Activated naive CD4-positive, alpha-beta T cell treated with anti-CD3 and anti-CD28 coated beads, Interleukin-2, amount 50 U/mL, for 72 hours (primary cell): Measurements from ENCODE around the gene ERP29. TPM values are rescaled to one million over a fixed set of nuclear protein-coding genes. Genes with fewer than 3 reads are reported as not detected.
A peak's percentile ranks its signal among the peaks of the same experiment; 100 is the strongest.
"Not testable (repeated sequence)": the region's sequence is repeated elsewhere in the genome, so short reads cannot be mapped to it uniquely, and the experiment has no call there.

Experiments used
- ATAC-seq, 2 donors: fragments of 150-1000 bp; cut with Tn5 transposase; 2 replicates each; pipeline ENCODE4 v1.10.0; 2021; ENCODE audit warnings: mild to moderate bottlenecking in 2 of 2, moderate library complexity in 2 of 2
- DNase-seq, 2 donors: peaks; one replicate each; pipeline ENCODE4 v3.0.0; 2021 to 2022; ENCODE audit warnings: low spot score in 2 of 2
- H3K27ac Mint-ChIP-seq, 2 donors: one replicate each; pipeline ENCODE4 v1.8.0; 2022; ENCODE audit warnings: mild to moderate bottlenecking in 2 of 2, mixed read lengths in 2 of 2
- H3K36me3 Mint-ChIP-seq, 2 donors: one replicate each; pipeline ENCODE4 v1.8.0; 2022; ENCODE audit warnings: mixed read lengths in 2 of 2
- H3K9me3 Mint-ChIP-seq, 2 donors: one replicate each; pipeline ENCODE4 v1.8.0; 2022; ENCODE audit warnings: mixed read lengths in 2 of 2
- total RNA-seq, 2 donors: library from RNA; stranded (reverse); gene quantifications; one replicate each; pipeline ENCODE4 v1.2.3, GENCODE V29; 2022

Gene ERP29
- total RNA-seq, 2 donors from 2014 or later = 78.9 to 95.1 TPM

GRCh38 chr12:111995782-111996480, 17.3 kb upstream of the ERP29 start:
- no peak for ATAC-seq
- Mint-ChIP-seq H3K36me3 (no peaks in the 10 kb centered on the region), H3K9me3 (no peaks in the 10 kb centered on the region), H3K27ac (no peak overlapping the region)
- DNase-seq = no peak

- DNase-seq (no peak), ATAC-seq (no peak)
- no peak overlapping the region for H3K27ac Mint-ChIP-seq
- no peaks in the 10 kb centered on the region for H3K9me3 Mint-ChIP-seq
- H3K36me3 Mint-ChIP-seq = no peaks in the 10 kb centered on the region
These were observed 15.9 kb upstream of the ERP29 start for GRCh38 chr12:111997300-111997699.

GRCh38 chr12:111998015-111998414, 15.2 kb upstream of the ERP29 start:
- Mint-ChIP-seq H3K27ac (peak overlapping the region in 1 of 2 donors; percentile 75), H3K9me3 (no peaks in the 10 kb centered on the region), H3K36me3 (peaks cover 0 to 6% of the 10 kb centered on the region in 2 donors)
- no peak for ATAC-seq
- DNase-seq = no peak

GRCh38 chr12:111999129-111999528, 14.1 kb upstream of the ERP29 start:
- Mint-ChIP-seq H3K27ac (peak overlapping the region in 1 of 2 donors; percentile 75), H3K36me3 (peaks cover 0 to 13% of the 10 kb centered on the region in 2 donors)

GRCh38 chr12:112000820-112001219, 12.4 kb upstream of the ERP29 start:
- peak overlapping the region in 1 of 2 donors; percentile 86 for H3K27ac Mint-ChIP-seq
- no peaks in the 10 kb centered on the region for H3K9me3 Mint-ChIP-seq
- no peak for DNase-seq
- ATAC-seq = peak in 1 of 2 donors; percentile 26
- H3K36me3 Mint-ChIP-seq = peaks cover 0 to 13% of the 10 kb centered on the region in 2 donors

More at GRCh38 chr12:111999129-111999528, 14.1 kb upstream of the ERP29 start:
- ATAC-seq, H3K9me3 Mint-ChIP-seq, DNase-seq: not testable (repeated sequence)

GRCh38 chr12:112001576-112001975, 11.7 kb upstream of the ERP29 start:
- no peak for DNase-seq
- Mint-ChIP-seq H3K36me3 (peaks cover 0 to 13% of the 10 kb centered on the region in 2 donors), H3K9me3 (no peaks in the 10 kb centered on the region), H3K27ac (peak overlapping the region in 1 of 2 donors; percentile 86)
- ATAC-seq = peak; percentile 84 to 88

- DNase-seq = no peak
- Mint-ChIP-seq H3K9me3 (no peaks in the 10 kb centered on the region), H3K27ac (no peak overlapping the region), H3K36me3 (peaks cover 0 to 13% of the 10 kb centered on the region in 2 donors)
- no peak for ATAC-seq
These were observed 9.2 kb upstream of the ERP29 start for GRCh38 chr12:112004041-112004440.

- Mint-ChIP-seq H3K36me3 (peaks cover 0 to 13% of the 10 kb centered on the region in 2 donors), H3K9me3 (no peaks in the 10 kb centered on the region), H3K27ac (peak overlapping the region; percentile 24 to 65)
- DNase-seq = no peak
- no peak for ATAC-seq
These were observed 7.5 kb upstream of the ERP29 start for GRCh38 chr12:112005419-112006395.

GRCh38 chr12:112007945-112008344, 5.3 kb upstream of the ERP29 start:
- Mint-ChIP-seq H3K27ac (no peak overlapping the region), H3K9me3 (no peaks in the 10 kb centered on the region), H3K36me3 (peaks cover 20 to 23% of the 10 kb centered on the region in 2 donors)
- no peak for DNase-seq
- ATAC-seq = no peak

- H3K9me3 Mint-ChIP-seq = no peaks in the 10 kb centered on the region
- peaks cover 15 to 21% of the 10 kb centered on the region in 2 donors for H3K36me3 Mint-ChIP-seq
- DNase-seq (no peak), ATAC-seq (no peak)
- H3K27ac Mint-ChIP-seq = no peak overlapping the region
These were observed 4.3 kb upstream of the ERP29 start for GRCh38 chr12:112008918-112009317.

- H3K27ac Mint-ChIP-seq, DNase-seq, ATAC-seq, H3K9me3 Mint-ChIP-seq: not testable (repeated sequence)
- H3K36me3 Mint-ChIP-seq = peaks cover 19 to 27% of the 10 kb centered on the region in 2 donors
These were observed 3.6 kb upstream of the ERP29 start for GRCh38 chr12:112009596-112009995.

- DNase-seq (no peak), ATAC-seq (no peak)
- no peak overlapping the region for H3K27ac Mint-ChIP-seq
- H3K9me3 Mint-ChIP-seq = peaks cover 0 to 2% of the 10 kb centered on the region in 2 donors
- H3K36me3 Mint-ChIP-seq = peaks cover 27 to 33% of the 10 kb centered on the region in 2 donors
These were observed 2.5 kb upstream of the ERP29 start for GRCh38 chr12:112010415-112011344.

GRCh38 chr12:112011685-112012084, 1.5 kb upstream of the ERP29 start:
- peaks cover 0 to 8% of the 10 kb centered on the region in 2 donors for H3K9me3 Mint-ChIP-seq
- no peak for ATAC-seq

GRCh38 chr12:112013601-112014402, 576 bp downstream of the ERP29 start:
- DNase-seq (peak; percentile 65 to 68), ATAC-seq (peak; percentile 53 to 68)
- Mint-ChIP-seq H3K27ac (peak overlapping the region; percentile 97 to 98), H3K36me3 (peaks cover 40 to 51% of the 10 kb centered on the region in 2 donors), H3K9me3 (peaks cover 0 to 8% of the 10 kb centered on the region in 2 donors)

More at GRCh38 chr12:112011685-112012084, 1.5 kb upstream of the ERP29 start:
- Mint-ChIP-seq H3K27ac (peak overlapping the region; percentile 95 to 98), H3K36me3 (peaks cover 35 to 40% of the 10 kb centered on the region in 2 donors)
- DNase-seq = no peak

- ATAC-seq (no peak), DNase-seq (no peak)
- Mint-ChIP-seq H3K27ac (peak overlapping the region; percentile 25 to 78), H3K36me3 (peaks cover 40 to 55% of the 10 kb centered on the region in 2 donors), H3K9me3 (peaks cover 0 to 8% of the 10 kb centered on the region in 2 donors)
These were observed 2.7 kb downstream of the ERP29 start for GRCh38 chr12:112015938-112016337.
